HCT116 (cell line): ENCODE results near the gene NF1. TPM values are rescaled to one million over a fixed set of nuclear protein-coding genes. Genes with fewer than 3 reads are reported as not detected.
A peak's percentile ranks its signal among the peaks of the same experiment; 100 is the strongest.
"Not testable (repeated sequence)": the region's sequence is repeated elsewhere in the genome, so short reads cannot be mapped to it uniquely, and the experiment has no call there.

Source experiments
- ATAC-seq: fragments of 200-7000 bp; cut with Tn5 transposase; 2 replicates; pipeline ENCODE4 v1.9.1; 2020; ENCODE audit warnings: mild to moderate bottlenecking, moderate library complexity
- BruUV-seq: library from RNA; stranded (reverse); fragments of 400-500 nt; replicated peaks from 2 replicates; lab custom pipeline; 2021; lab: Mats Ljungman, UMichigan
- CTCF ChIA-PET: fragments of 300-600 bp; sonication (Branson Sonifier 250); formaldehyde crosslinking; loops from one replicate; lab custom pipeline; 2021; ENCODE audit warnings: antibody characterized with exemption; lab: Charles Lee
- POLR2A ChIA-PET: fragments of 300-600, 350-600 bp; sonication (Branson Sonifier 250); formaldehyde crosslinking; loops from one replicate; lab custom pipeline; 2021; ENCODE audit warnings: antibody characterized with exemption; lab: Charles Lee
- RAD21 ChIA-PET, 2 experiments: fragments of 300-600 bp; sonication (Branson Sonifier 250); formaldehyde crosslinking; loops; one replicate each; lab custom pipeline; 2023; ENCODE audit warnings: low total read pairs in 2 of 2; ENCODE audit not compliant: uncharacterized antibody in 2 of 2, unreplicated experiment in 2 of 2, low non-redundant PET in 1 of 2; lab: Charles Lee
- DNase-seq: peaks from one replicate; pipeline ENCODE4 v3.0.0-alpha.2; 2010; ENCODE audit warnings: low read depth, low spot score
- H2AFZ ChIP-seq: fragments of 200-600 bp; shearing (Covaris generic), sonication (generic); 2 replicates; pipeline ENCODE4 v1.6.1; 2017; ENCODE audit warnings: low read depth, mixed run types, mixed read lengths, antibody characterized with exemption, low read length; ENCODE audit not compliant: poor library complexity, severe bottlenecking
- H3K27ac ChIP-seq: 2 replicates; pipeline ENCODE4 v1.5.1; 2012; ENCODE audit warnings: low read depth, low read length
- H3K27me3 ChIP-seq: fragments of 200-600 bp; sonication (generic); 2 replicates; pipeline ENCODE4 v1.6.1; 2016; ENCODE audit warnings: mixed run types, low read length, mixed read lengths; ENCODE audit not compliant: insufficient read depth
- H3K36me3 ChIP-seq, 2 experiments: fragments of 200-500 bp in 1 of 2; fragments of 200-600 bp in 1 of 2; sonication (Bioruptor generic) in 1 of 2; sonication (generic) in 1 of 2; 2 replicates each; pipeline versions ENCODE4 v1.5.1 to v1.6.1; 2014 to 2016; ENCODE audit warnings: low read length in 2 of 2, inconsistent platforms in 1 of 2, mixed read lengths in 1 of 2, mixed run types in 1 of 2; ENCODE audit not compliant: insufficient read depth in 2 of 2, control insufficient read depth in 1 of 2
- H3K4me1 ChIP-seq, 2 experiments: fragments of 200-600 bp in 1 of 2; sonication (generic) in 1 of 2; 2 replicates each; pipeline versions ENCODE4 v1.5.1 to v1.6.1; 2012 to 2017; ENCODE audit warnings: low read length in 2 of 2, inconsistent platforms in 1 of 2, mild to moderate bottlenecking in 1 of 2, mixed read lengths in 1 of 2, mixed run types in 1 of 2, moderate library complexity in 1 of 2; ENCODE audit not compliant: insufficient read depth in 2 of 2, control insufficient read depth in 1 of 2
- H3K4me2 ChIP-seq: fragments of 200-600 bp; sonication (generic); 2 replicates; pipeline ENCODE4 v1.6.1; 2017; ENCODE audit warnings: mixed run types, low read length, mixed read lengths
- H3K4me3 ChIP-seq, 2 experiments: fragments of 200-600 bp in 1 of 2; sonication (generic) in 1 of 2; replicated peaks in 1 of 2; 2 replicates each; pipeline ENCODE4 v1.5.1; 2011 to 2016; ENCODE audit warnings: low read length in 2 of 2, control low read depth in 1 of 2, low read depth in 1 of 2, mild to moderate bottlenecking in 1 of 2, mixed read lengths in 1 of 2, mixed run types in 1 of 2
- H3K79me2 ChIP-seq: fragments of 200-600 bp; sonication (generic); 2 replicates; pipeline ENCODE4 v1.6.1; 2017; ENCODE audit warnings: mild to moderate bottlenecking, mixed run types, low read length, moderate library complexity, mixed read lengths; ENCODE audit not compliant: insufficient read depth
- H3K9ac ChIP-seq: fragments of 200-600 bp; sonication (generic); 2 replicates; pipeline ENCODE4 v1.6.1; 2016; ENCODE audit warnings: low read length, mixed read lengths
- H3K9me2 ChIP-seq: fragments of 200-600 bp; sonication (generic), shearing (Covaris generic); 2 replicates; pipeline ENCODE4 v1.6.1; 2017; ENCODE audit warnings: mixed run types, mild to moderate bottlenecking, moderate library complexity; ENCODE audit not compliant: insufficient read depth
- H3K9me3 ChIP-seq, 2 experiments: fragments of 200-500 bp in 1 of 2; fragments of 200-600 bp in 1 of 2; sonication (Bioruptor generic) in 1 of 2; sonication (generic) in 1 of 2; 2 replicates each; pipeline ENCODE4 v1.6.1; 2014 to 2017; ENCODE audit warnings: low read length in 2 of 2, mixed read lengths in 2 of 2, inconsistent platforms in 1 of 2, low read depth in 1 of 2, mild to moderate bottlenecking in 1 of 2, mixed run types in 1 of 2, moderate library complexity in 1 of 2; ENCODE audit not compliant: control insufficient read depth in 1 of 2, insufficient read depth in 1 of 2
- H4K20me1 ChIP-seq: fragments of 200-600 bp; sonication (generic), shearing (Covaris generic); 2 replicates; pipeline ENCODE4 v1.6.1; 2017; ENCODE audit warnings: mixed run types, mild to moderate bottlenecking, moderate library complexity; ENCODE audit not compliant: insufficient read depth
- EZH2 ChIP-seq: fragments of 200-600 bp; sonication (generic); IDR thresholded peaks from 2 replicates; pipeline ENCODE4 v1.6.1; 2017; ENCODE audit warnings: antibody characterized with exemption, mixed run types
- FOSL1 ChIP-seq: IDR thresholded peaks from 2 replicates; pipeline ENCODE4 v1.6.1; 2012; ENCODE audit warnings: low read depth
- JUND ChIP-seq: IDR thresholded peaks from 2 replicates; pipeline ENCODE4 v1.6.1; 2012
- SIN3A ChIP-seq: IDR thresholded peaks from 2 replicates; pipeline ENCODE4 v1.6.1; 2012; ENCODE audit warnings: low read depth
- SRF ChIP-seq: IDR thresholded peaks from 2 replicates; pipeline ENCODE4 v1.6.1; 2012; ENCODE audit warnings: low read depth
- ZFX ChIP-seq: fragments of 450-650 bp; IDR thresholded peaks from 2 replicates; pipeline ENCODE4 v1.6.1; 2017
- intact Hi-C: fragments of 100-400 bp; cut with micrococcal nuclease; formaldehyde crosslinking; loops from 2 replicates; pipeline ENCODE4 v1.10.0; 2022
- total RNA-seq: library from RNA; stranded (reverse); gene quantifications from one replicate; pipeline ENCODE4 v1.2.1, GENCODE V29; 2021; ENCODE audit not compliant: unreplicated experiment

NF1 gene
- total RNA-seq, 1 experiment from 2014 or later: 20.8 TPM

DNA sequence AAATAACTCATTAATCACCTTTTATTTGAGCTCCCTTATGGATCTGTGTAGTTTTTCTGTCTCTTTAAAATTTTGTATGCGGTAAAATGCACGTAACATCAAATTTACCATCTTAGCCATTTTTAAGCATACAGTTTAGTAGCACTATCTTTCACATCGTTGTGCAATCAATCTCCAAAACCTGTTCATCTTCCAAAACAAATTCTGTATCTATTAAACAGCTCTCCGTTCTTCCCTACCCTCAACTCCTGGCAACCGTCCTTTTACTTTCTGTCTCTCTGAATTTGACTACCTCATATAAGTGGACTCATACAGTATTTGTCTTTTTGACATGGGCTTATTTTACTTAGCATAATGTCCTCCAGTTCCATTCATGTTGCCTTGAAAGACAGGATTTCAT, 100.5 kb downstream of the NF1 start:
- BruUV-seq: no TSS peak
- Histone ChIP-seq H3K9me2 (no peaks in the 10 kb centered on the region), H3K4me2 (no peak overlapping the region), H3K4me3 (no peak overlapping the region), H3K36me3 (no peaks in the 10 kb centered on the region), H3K27ac (no peak overlapping the region), H3K4me1 (peaks cover 0 to 12% of the 10 kb centered on the region in 2 experiments; a peak in 2 of 4 replicates), H2AFZ (no peak overlapping the region), H4K20me1 (no peaks in the 10 kb centered on the region), H3K9me3 (no peaks in the 10 kb centered on the region; a peak in 1 of 4 replicates), H3K79me2 (peaks cover 4% of the 10 kb centered on the region; the same call in 1 of the 2 replicates), H3K27me3 (no peaks in the 10 kb centered on the region), H3K9ac (no peak overlapping the region)
- DNase-seq: no peak
- ChIA-PET RAD21 (no interaction called here), CTCF (no interaction called here), POLR2A (no interaction called here)
- no peak for ATAC-seq
- TF ChIP-seq SIN3A (no peak), SRF (no peak), EZH2 (no peak)
- intact Hi-C loops: no loop called here

DNA sequence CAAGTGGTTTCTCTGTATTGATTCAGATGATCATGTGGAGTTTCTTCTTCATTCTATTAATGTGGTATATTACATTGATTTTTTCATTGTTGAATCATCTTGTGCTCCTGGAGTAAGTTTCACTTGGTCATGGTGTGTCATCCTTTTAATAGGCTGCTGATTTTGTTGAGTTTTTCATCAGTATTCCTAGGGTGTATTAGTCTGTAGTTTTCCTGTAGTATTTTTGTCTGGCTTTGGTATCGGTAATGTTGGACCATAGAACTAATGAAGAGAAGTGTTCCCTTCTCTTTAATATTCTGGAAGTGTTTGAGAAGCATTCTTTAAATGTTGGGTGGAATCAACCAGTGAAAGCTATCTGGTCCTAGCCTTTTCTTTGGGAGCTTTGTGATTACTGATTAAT, 103.2 kb downstream of the NF1 start:
- DNase-seq (no peak), ATAC-seq (no peak)
- RAD21 ChIA-PET: no interaction called here
- H3K9me3 ChIP-seq: no peaks in the 10 kb centered on the region; a peak in 1 of 4 replicates
- H3K79me2 ChIP-seq: peaks cover 4% of the 10 kb centered on the region; the same call in 1 of the 2 replicates
- H3K27ac ChIP-seq: no peak overlapping the region
- BruUV-seq: no TSS peak
- H3K9ac ChIP-seq: no peak overlapping the region
- 0 out of 4 replicates have a peak, but pooled peaks cover 0 to 2% of the 10 kb centered on the region in 2 experiments for H3K36me3 ChIP-seq
- POLR2A ChIA-PET: no interaction called here
- H3K27me3 ChIP-seq: no peaks in the 10 kb centered on the region
- TF ChIP-seq ZFX: no peak
- peak; percentile 53 for TF ChIP-seq FOSL1
- TF ChIP-seq JUND: peak; percentile 41; the same call in 1 of the 2 replicates
- peaks cover 0 to 12% of the 10 kb centered on the region in 2 experiments; a peak in 2 of 4 replicates for H3K4me1 ChIP-seq
- peak overlapping the region; percentile 29; the same call in 1 of the 2 replicates for H3K4me2 ChIP-seq
- intact Hi-C loops: no loop called here
- H2AFZ ChIP-seq: no peak overlapping the region
- no peaks in the 10 kb centered on the region for H4K20me1 ChIP-seq
- H3K4me3 ChIP-seq: no peak overlapping the region
- H3K9me2 ChIP-seq: no peaks in the 10 kb centered on the region
- CTCF ChIA-PET: interaction anchor here (0.9 to 1.4 kb wide), 3 partner anchors 12 to 19 kb away, joined by 3 to 4 read pairs (median 3); no protein-coding TSS in a partner anchor

DNA sequence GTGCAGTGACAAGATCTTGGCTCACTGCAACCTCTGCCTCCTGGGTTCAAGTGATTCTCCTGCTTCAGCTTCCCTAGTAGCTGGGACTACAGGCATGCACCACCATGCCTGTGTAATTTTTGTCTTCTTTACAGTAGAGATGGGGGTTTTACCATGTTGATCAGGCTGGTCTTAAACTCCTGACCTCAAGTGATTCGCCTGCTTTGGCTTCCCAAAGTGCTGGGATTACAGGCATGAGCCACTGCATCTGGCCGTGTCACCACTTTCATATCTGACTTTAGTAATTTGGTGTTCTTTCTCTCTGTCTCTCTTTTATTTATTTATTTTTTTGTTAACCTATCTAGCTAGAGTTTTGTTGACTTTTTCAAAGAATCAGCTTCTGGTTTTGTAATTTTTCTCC, 103.9 kb downstream of the NF1 start:
- CTCF ChIA-PET, RAD21 ChIA-PET, DNase-seq: not testable (repeated sequence)

More for the DNA sequence above, 103.9 kb downstream of the NF1 start:
- H3K9me3 ChIP-seq, H3K79me2 ChIP-seq, H3K27me3 ChIP-seq, H3K27ac ChIP-seq, H3K9me2 ChIP-seq, H3K4me3 ChIP-seq, H4K20me1 ChIP-seq, H3K36me3 ChIP-seq, H2AFZ ChIP-seq, ATAC-seq, H3K9ac ChIP-seq, BruUV-seq, intact Hi-C loops, POLR2A ChIA-PET: not testable (repeated sequence)
- Histone ChIP-seq H3K4me1 (peaks cover 0 to 12% of the 10 kb centered on the region in 2 experiments; a peak in 2 of 4 replicates), H3K4me2 (peak overlapping the region; percentile 29; the same call in 1 of the 2 replicates)
